Prostate gland (tissue), 2 donors: Measurements from ENCODE around the gene ITGB1. TPM values are rescaled to one million over a fixed set of nuclear protein-coding genes. Genes with fewer than 3 reads are reported as not detected.

ENCODE experiments used
- DNase-seq: peaks from one replicate; pipeline ENCODE4 v3.0.0-alpha.2; 2019; ENCODE audit warnings: low spot score
- H3K27ac ChIP-seq, 2 donors: fragments of 200-600 bp; sonication (generic); 2 replicates each; pipeline ENCODE4 v1.5.1; 2017 to 2019
- H3K27me3 ChIP-seq: fragments of 200-600 bp; sonication (generic); replicated peaks from 2 replicates; pipeline ENCODE4 v1.5.1; 2019; ENCODE audit not compliant: insufficient read depth
- H3K36me3 ChIP-seq, 2 donors: fragments of 200-600 bp; sonication (generic); 1 replicate in 1 of 2; 2 replicates in 1 of 2; pipeline versions ENCODE4 v1.5.1 to v1.8.1; 2017 to 2019
- H3K4me1 ChIP-seq: fragments of 200-600 bp; sonication (generic); replicated peaks from 2 replicates; pipeline ENCODE4 v1.5.1; 2019
- H3K4me3 ChIP-seq, 2 donors: fragments of 200-600 bp; sonication (generic); 2 replicates each; pipeline ENCODE4 v1.5.1; 2017 to 2019
- H3K9me3 ChIP-seq: fragments of 200-600 bp; sonication (generic); 2 replicates; pipeline ENCODE4 v1.5.1; 2017
- CTCF ChIP-seq, 4 experiments: fragments of 200-600 bp in 2 of 4; fragments of 450-650 bp in 2 of 4; sonication (generic) in 2 of 4; IDR thresholded peaks; 1 replicate in 3 of 4; 2 replicates in 1 of 4; pipeline ENCODE4 v1.5.1; 2016 to 2019; ENCODE audit warnings: antibody characterized with exemption in 4 of 4, mild to moderate bottlenecking in 2 of 4, moderate library complexity in 2 of 4
- POLR2A ChIP-seq: fragments of 450-650 bp; IDR thresholded peaks from one replicate; pipeline ENCODE4 v1.6.1; 2016; ENCODE audit warnings: antibody characterized with exemption, mild to moderate bottlenecking
- POLR2AphosphoS5 ChIP-seq: sonication (generic); formaldehyde crosslinking; IDR thresholded peaks from one replicate; pipeline ENCODE4 v1.6.1; 2017; ENCODE audit warnings: antibody characterized with exemption
- WGBS: methylation state at CpG from one replicate; pipeline ENCODE4 v1.1.5; 2018; 5-methylcytosine and 5-hydroxymethylcytosine counted together
- intact Hi-C: fragments of 100-400 bp; cut with DNase I; formaldehyde crosslinking; loops from one replicate; pipeline ENCODE4 v1.14.2; 2022
- total RNA-seq, 2 donors: library from RNA; depleted of rRNA; stranded (reverse); fragments of >200 nt; gene quantifications; one replicate each; pipeline ENCODE4 v1.1.0, GENCODE V29; 2016

ITGB1 gene
- total RNA-seq, 2 donors from 2014 or later, result 246 to 293 TPM

DNA sequence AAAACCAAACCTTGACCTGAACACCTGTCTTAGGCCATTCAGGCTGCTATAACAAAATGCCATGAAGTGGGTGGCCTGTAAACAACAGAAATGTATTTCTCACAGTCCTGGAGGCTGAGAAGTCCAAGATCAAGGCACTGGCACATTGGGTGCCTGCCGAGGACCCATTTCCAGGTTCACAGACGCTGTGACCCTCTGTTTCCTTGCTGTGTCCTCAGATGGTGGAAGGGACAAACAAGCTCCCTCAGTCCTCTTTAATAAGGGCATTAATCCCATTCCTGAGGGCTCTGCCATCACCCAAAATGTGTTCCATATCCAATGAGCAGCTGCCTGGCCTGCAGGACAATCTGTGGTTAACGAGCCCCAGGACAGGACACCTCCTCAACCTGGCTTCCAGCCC is 67.6 kb downstream of the ITGB1 start:
- no peaks in the 10 kb centered on the region for H3K9me3 ChIP-seq
- WGBS, result 92% methylated on average over 3 of the region's 3 CpGs
- TF ChIP-seq CTCF (IDR thresholded peaks at IDR 0.05), result no peak
- TF ChIP-seq POLR2A, result no peak
- no peak for TF ChIP-seq POLR2AphosphoS5

GRCh38 chr10:32889631-32890212 is 68.3 kb downstream of the ITGB1 start:
- TF ChIP-seq CTCF (IDR thresholded peaks at IDR 0.05), result no peak
- Histone ChIP-seq H3K4me3 (no peak overlapping the region), H3K4me1 (no peaks in the 10 kb centered on the region), H3K27ac (no peak overlapping the region), H3K27me3 (no peaks in the 10 kb centered on the region), H3K36me3 (no peaks in the 10 kb centered on the region), H3K9me3 (no peaks in the 10 kb centered on the region)
- intact Hi-C loops, result no loop called here
- no peak for DNase-seq
- WGBS, result 94% methylated on average over 1 of the region's 1 CpG

More for the DNA sequence above, 67.6 kb downstream of the ITGB1 start:
- Histone ChIP-seq H3K27ac (no peak overlapping the region), H3K4me1 (no peaks in the 10 kb centered on the region), H3K36me3 (no peaks in the 10 kb centered on the region), H3K4me3 (no peak overlapping the region), H3K27me3 (no peaks in the 10 kb centered on the region)
- DNase-seq, result no peak
- intact Hi-C loops, result no loop called here

DNA sequence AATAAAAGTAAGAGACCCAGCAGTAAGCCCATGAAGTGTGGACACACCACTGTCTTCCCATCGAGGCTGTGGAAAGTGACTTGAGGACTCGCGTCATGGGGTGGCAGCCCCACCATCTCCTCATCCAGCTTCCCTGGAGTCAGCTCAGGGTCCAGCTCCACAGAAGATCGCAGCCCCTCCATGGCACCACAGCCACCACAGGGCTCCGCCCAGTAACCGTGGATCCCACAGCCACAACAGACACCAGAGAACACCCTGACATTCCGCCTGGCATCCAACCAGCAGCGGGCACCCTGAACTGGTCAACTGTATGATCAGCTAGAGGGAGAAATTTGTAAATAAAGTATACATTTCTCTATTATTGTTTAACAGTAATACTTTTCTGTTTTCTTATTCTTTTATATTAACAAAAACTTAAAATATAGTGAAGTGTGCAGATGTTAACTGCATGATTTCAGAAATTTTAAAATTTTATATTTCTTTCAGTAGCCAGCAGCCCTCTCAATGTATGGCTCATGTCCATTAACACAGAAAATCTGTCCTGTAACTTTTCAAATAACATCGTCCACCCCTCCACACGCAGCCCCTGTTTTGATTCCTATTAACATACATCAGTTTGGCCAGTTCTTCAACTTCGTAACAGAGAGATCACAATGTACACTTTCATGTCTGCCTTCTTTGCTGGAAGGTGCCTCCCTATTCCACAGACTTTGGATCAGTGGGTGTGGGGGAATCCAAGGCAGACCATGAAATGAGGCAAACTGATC is 69.7 kb downstream of the ITGB1 start:
- no peaks in the 10 kb centered on the region for H3K4me1 ChIP-seq
- no peaks in the 10 kb centered on the region for H3K27me3 ChIP-seq
- H3K4me3 ChIP-seq, result no peak overlapping the region
- H3K27ac ChIP-seq, result no peak overlapping the region
- WGBS, result 85% methylated on average over 11 of the region's 11 CpGs
- H3K9me3 ChIP-seq, result no peaks in the 10 kb centered on the region
- TF ChIP-seq CTCF (IDR thresholded peaks at IDR 0.05), result no peak
- no peak for TF ChIP-seq POLR2AphosphoS5
- TF ChIP-seq POLR2A, result no peak
- DNase-seq, result no peak
- H3K36me3 ChIP-seq, result no peaks in the 10 kb centered on the region
- intact Hi-C loops, result no loop called here

GRCh38 chr10:32887481-32887880 is 70.5 kb downstream of the ITGB1 start:
- Histone ChIP-seq H3K9me3 (no peaks in the 10 kb centered on the region), H3K4me1 (no peaks in the 10 kb centered on the region), H3K27me3 (no peaks in the 10 kb centered on the region), H3K36me3 (no peaks in the 10 kb centered on the region), H3K27ac (no peak overlapping the region), H3K4me3 (no peak overlapping the region)
- intact Hi-C loops, result no loop called here
- no peak for TF ChIP-seq POLR2AphosphoS5
- TF ChIP-seq CTCF (IDR thresholded peaks at IDR 0.05), result no peak
- TF ChIP-seq POLR2A, result no peak
- DNase-seq, result no peak
- WGBS, result 86% methylated on average over 7 of the region's 7 CpGs

DNA sequence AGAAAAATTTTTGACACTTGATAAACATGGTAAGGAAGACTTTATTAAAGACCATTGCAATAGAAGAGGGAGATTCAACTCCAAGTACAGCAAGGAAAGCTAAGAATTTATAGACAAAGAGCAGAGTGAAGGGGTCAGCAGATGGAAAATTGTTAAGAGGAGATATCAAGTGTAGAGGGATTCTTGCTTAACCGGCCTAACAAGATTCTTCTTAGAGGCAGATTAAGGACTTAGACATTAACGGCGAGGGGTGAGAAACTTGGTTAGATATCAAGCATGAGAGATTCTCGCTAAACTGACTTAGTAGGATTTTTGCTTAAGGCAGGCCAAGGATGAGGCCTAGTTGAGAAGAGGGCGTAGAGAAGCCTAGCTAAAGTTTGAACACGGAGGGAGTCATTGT is 76.0 kb downstream of the ITGB1 start:
- no peaks in the 10 kb centered on the region for H3K36me3 ChIP-seq
- H3K9me3 ChIP-seq, result no peaks in the 10 kb centered on the region
- no peak overlapping the region for H3K27ac ChIP-seq
- H3K4me3 ChIP-seq, result no peak overlapping the region
- WGBS, result 70% methylated on average over 6 of the region's 6 CpGs
- no peak for DNase-seq
- intact Hi-C loops, result no loop called here
- no peaks in the 10 kb centered on the region for H3K27me3 ChIP-seq
- no peaks in the 10 kb centered on the region for H3K4me1 ChIP-seq
- TF ChIP-seq POLR2AphosphoS5 (no peak), POLR2A (no peak), CTCF (IDR thresholded peaks at IDR 0.05) (no peak)
